GM12873 (cell line): ENCODE data around the gene SEMA6A.

Source experiments
- TF ChIP-seq, protein P1 (sequence below): IDR thresholded peaks from 2 replicates; pipeline ENCODE4 v1.5.1; 2012; ENCODE audit warnings: low read depth, mild to moderate bottlenecking, moderate library complexity, low read length, control low read depth; ENCODE audit not compliant: insufficient read depth; ENCODE audit errors: missing control alignments

Gene SEMA6A

DNA sequence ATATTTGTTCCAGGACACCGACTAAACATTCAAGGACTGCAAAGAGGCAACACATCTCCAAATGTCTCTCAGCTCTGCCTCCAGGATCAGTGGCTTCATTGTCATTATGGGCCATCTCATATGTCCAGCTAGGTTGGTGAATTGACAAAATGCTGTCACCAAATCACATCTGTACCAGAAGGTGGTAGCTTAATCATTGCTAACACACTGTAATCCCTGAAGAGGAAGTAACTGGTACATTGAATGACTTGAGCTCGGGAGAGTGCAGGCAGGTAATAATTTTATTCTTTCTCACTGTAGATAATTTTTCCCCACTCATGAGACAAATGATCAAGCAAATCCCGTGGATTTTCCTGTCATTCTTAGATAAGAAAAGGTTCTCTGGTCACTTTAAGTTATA, 169.8 kb downstream of the SEMA6A start:
- TF ChIP-seq, protein P1, sequence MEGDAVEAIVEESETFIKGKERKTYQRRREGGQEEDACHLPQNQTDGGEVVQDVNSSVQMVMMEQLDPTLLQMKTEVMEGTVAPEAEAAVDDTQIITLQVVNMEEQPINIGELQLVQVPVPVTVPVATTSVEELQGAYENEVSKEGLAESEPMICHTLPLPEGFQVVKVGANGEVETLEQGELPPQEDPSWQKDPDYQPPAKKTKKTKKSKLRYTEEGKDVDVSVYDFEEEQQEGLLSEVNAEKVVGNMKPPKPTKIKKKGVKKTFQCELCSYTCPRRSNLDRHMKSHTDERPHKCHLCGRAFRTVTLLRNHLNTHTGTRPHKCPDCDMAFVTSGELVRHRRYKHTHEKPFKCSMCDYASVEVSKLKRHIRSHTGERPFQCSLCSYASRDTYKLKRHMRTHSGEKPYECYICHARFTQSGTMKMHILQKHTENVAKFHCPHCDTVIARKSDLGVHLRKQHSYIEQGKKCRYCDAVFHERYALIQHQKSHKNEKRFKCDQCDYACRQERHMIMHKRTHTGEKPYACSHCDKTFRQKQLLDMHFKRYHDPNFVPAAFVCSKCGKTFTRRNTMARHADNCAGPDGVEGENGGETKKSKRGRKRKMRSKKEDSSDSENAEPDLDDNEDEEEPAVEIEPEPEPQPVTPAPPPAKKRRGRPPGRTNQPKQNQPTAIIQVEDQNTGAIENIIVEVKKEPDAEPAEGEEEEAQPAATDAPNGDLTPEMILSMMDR: no peak

DNA sequence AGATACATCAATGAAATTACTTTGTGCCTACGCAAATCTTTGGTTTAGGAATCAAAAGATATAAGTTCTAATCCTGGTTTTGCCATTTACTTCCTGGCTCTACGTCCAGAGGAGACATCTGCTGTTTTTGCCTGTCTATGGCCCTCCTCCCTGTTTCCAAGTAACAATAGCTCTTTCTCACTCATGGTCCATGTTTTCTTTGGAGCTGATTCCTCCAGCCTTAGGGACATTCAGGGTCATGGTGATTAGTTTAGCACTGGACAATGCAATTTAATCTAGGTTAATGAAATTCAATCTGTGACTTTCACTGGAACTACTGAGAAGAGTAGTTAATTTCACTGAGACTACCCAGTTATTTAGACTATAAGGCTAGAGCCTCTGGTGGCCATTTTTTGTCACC, 170.6 kb downstream of the SEMA6A start:
- TF ChIP-seq, protein P1: no peak

DNA sequence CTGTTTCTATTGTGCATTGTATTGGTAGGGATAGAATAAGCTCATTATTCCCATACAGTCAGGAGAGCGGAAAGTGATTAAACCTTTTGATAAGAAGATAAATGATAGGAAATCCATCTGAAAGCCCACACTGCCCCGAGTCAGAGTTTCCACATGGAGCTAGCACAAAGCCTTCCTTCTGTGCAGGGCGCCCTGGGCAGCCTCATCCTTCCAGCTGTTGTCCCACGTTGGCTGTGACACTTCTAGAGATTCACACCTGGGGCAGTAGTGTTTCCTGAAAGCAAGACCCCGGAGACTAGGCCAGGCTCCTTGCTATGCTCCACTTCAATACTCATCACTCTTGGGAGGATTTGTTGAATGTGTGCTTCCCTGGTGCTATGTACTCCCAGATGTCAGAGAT, 172.4 kb downstream of the SEMA6A start:
- TF ChIP-seq, protein P1: no peak

DNA sequence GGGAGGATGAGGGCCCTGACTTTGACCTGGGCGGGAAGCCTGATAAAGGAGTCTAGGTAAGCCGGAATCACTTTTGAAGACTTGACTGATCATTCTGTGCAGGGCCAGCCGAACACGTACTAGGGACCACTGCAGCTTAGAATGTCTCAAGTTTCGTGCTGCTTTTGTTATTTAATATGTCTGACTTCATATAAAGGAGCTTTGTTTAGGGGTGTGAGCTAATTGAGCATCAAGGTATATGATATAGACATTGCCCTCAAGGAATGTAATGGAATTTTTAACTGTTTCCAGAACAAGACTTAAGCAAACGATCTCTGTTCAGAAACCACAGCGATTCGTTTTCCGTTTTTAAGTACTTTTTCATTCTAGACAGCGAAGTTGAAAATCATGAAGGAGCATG, 173.0 kb downstream of the SEMA6A start:
- TF ChIP-seq, protein P1: no peak

DNA sequence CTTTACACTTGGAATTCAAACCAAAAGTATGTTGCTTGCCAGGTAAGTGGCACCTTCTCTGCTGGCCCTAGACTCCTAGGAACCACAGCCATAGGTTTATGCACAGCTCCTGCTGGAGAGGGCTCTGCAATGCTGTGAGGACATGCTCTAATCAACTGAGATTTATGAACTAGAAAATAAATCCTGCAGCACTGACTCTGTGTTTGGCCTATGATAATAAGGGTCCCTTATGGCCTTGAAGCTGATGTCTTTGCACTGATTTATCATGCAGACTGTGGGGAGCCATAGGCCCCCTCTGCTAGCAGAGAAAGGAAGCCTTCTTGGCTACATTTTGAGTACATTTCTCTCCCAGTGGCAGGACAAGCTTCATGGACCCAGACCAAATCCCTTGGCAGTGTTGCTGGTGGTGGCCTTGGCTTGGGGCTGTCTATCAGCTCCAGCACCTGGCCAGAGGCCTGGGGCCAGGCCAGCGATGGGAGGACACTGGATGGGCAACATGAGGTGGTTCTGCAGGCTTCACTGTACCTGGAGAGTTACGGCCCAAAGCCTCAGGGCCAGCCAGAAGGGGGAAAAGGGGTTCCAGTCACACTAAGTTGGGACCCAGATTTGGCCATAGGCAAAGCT, 178.0 kb downstream of the SEMA6A start:
- TF ChIP-seq, protein P1: no peak

DNA sequence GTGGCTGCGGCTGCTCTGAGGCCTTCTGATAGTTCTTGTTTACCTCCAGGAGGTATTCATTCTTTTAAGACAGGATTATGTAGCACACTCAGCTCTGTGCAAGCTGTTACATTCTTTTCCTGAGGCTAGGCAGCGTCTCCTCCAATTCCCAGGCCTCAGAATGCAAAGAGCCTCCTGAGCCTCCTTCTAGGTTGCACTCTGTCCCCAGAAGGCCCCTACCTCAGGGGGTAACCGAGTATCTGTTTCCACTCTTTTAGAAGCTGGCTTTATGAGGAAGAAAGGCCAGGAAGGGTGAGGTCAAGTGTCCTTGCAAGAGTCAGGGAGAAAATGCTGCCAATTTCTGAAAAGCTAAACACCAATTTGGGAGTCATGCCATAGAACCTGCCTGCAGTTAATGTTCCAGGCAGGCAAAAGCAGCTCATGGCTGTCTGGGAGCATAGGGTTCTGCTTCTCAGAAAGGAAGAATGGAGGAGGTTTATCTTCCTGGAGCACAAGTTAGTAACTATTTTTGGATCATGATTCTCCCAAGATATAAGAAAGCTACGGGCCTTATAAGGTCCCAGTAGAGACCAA, 178.9 kb downstream of the SEMA6A start:
- TF ChIP-seq, protein P1: no peak

DNA sequence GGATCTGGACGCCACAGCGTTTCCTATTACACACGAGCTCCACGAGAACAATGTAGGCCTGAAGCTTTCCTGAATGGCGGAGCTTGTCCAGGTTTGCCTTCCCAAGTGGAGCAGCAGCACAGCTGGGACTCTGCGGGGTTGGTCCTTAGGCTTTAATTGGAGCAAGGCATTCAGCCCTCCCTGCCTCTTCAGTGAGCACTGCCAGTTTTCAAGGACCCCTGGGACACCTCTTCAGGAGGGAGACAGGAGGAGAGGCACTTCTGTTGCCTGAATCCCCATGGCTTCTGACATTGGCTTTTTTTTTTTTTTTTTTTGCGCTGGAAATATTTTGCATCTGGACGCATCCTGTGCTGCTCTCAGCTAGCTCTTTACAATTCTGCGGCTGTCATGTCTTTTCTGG, 179.4 kb downstream of the SEMA6A start:
- TF ChIP-seq, protein P1: no peak
